AG10803 (cell line): Measurements from ENCODE around the gene CGB1.
"Not testable (repeated sequence)": the region's sequence is repeated elsewhere in the genome, so short reads cannot be mapped to it uniquely, and the experiment has no call there.

Experiments used
- DNase-seq: peaks from one replicate; pipeline ENCODE4 v3.0.0; 2010; ENCODE audit warnings: low read depth
- H3K4me3 ChIP-seq: 2 replicates; pipeline ENCODE4 v1.5.1; 2011; ENCODE audit warnings: mild to moderate bottlenecking, low read length, control low read depth
- CTCF ChIP-seq: conservative IDR thresholded peaks from 2 replicates; pipeline ENCODE4 v1.5.1; 2011; ENCODE audit warnings: mild to moderate bottlenecking, low read length, control low read depth, inconsistent platforms

Gene CGB1

GRCh38 chr19:49020931-49021895 lies 15.5 kb downstream of the CGB1 start:
- TF ChIP-seq CTCF, result no peak
- peak; percentile 39 for DNase-seq

GRCh38 chr19:49020342-49020741 lies 16.4 kb downstream of the CGB1 start:
- no peak for TF ChIP-seq CTCF
- no peak overlapping the region for H3K4me3 ChIP-seq

More at GRCh38 chr19:49020931-49021895, 15.5 kb downstream of the CGB1 start:
- H3K4me3 ChIP-seq, result no peak overlapping the region

GRCh38 chr19:49019242-49019932 lies 17.3 kb downstream of the CGB1 start:
- TF ChIP-seq CTCF, result no peak
- peak; percentile 18 for DNase-seq
- peak overlapping the region; percentile 47 for H3K4me3 ChIP-seq

More at GRCh38 chr19:49020342-49020741, 16.4 kb downstream of the CGB1 start:
- no peak for DNase-seq

- not testable (repeated sequence) for DNase-seq
- peak overlapping the region; percentile 47 for H3K4me3 ChIP-seq
These were observed 18.1 kb downstream of the CGB1 start for GRCh38 chr19:49018388-49019241.

GRCh38 chr19:49017666-49018351 lies 18.9 kb downstream of the CGB1 start:
- peak; percentile 50 for DNase-seq
- TF ChIP-seq CTCF, result peak; percentile 55
- H3K4me3 ChIP-seq, result peak overlapping the region; percentile 47

- peak within 1 kb of the TSS; percentile 47 for H3K4me3 ChIP-seq
- no peak for DNase-seq
- TF ChIP-seq CTCF, result no peak
These were observed 19.5 kb downstream of the CGB1 start, which contains the start of gene LHB for GRCh38 chr19:49017041-49017665. TSS of gene LHB (minus strand) at chr19:49017091. CDS start at chr19:49017081, 10 bp downstream.
